HG02642 (cell line): ENCODE measurements around the gene RRAS2.
A peak's percentile ranks its signal among the peaks of the same experiment; 100 is the strongest.
"Not testable (repeated sequence)": the region's sequence is repeated elsewhere in the genome, so short reads cannot be mapped to it uniquely, and the experiment has no call there.

Experiments used
- ATAC-seq: cut with Tn5 transposase; IDR thresholded peaks from one replicate; pipeline ENCODE4 v1.9.1; 2021; ENCODE audit warnings: mild to moderate bottlenecking; ENCODE audit not compliant: unreplicated experiment, poor library complexity

Gene RRAS2

GRCh38 chr11:14310679-14311078 is 48.3 kb downstream of the RRAS2 start:
- ATAC-seq: no peak

GRCh38 chr11:14309425-14310192 is 49.4 kb downstream of the RRAS2 start:
- no peak for ATAC-seq

GRCh38 chr11:14308897-14309387 is 50.0 kb downstream of the RRAS2 start:
- ATAC-seq: peak; percentile 38

- ATAC-seq: peak; percentile 37
Measured at GRCh38 chr11:14308114-14308896, 50.7 kb downstream of the RRAS2 start.

DNA sequence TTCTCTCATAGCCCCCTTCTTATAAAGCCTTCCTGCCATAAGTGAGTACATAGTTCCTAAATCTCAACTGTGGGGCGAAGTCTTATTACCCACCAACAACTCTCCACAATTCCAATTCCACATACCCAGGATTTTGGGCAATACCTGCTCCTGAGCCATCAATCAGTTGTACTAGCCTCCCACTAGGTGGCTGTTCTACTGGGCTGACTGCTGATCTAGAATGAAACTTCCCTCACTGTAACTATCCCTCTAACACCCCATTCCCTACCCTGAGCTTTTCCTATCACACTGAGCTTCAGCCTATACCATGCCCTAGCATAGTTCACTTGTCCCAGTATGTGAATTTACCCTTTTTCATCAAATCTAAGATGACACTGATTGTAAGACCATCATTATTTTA is 52.5 kb downstream of the RRAS2 start:
- no peak for ATAC-seq

DNA sequence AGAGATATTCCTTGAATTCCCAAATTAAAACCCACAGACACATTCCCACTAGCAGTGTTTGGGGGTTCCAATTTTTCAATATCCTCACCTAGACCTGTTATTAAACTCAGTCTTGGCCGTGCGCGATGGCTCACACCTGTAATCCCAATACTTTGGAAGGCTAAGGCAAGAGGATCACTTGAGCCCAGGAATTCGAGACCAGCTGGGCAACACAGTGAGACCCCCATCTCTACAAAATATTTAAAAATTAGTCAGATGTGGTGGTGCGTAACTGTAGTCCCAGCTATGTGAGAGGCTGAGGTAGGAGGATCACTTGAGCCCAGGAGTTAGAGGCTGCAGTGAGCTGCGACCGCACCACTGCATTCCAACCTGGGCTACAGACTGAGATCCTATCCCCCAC is 53.3 kb downstream of the RRAS2 start:
- no peak for ATAC-seq

DNA sequence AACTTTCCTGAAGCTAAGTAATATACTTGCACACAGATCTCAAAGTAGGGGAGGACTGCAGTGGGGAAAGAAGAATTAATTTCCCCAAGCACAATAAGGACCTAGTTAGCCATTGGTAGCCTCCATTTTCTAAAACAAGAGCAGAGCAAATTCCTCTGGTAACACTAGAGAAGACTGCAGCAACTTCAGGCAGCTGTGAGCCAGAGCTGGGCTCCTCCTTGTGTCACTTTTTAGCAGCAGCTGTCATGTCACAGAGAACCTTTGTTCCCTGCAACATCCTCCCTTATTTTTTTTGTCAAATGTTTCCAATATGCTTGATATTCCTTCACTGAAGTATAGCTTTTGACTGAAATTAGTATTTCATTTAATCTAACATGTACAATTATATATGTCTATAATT is 54.4 kb downstream of the RRAS2 start:
- no peak for ATAC-seq

GRCh38 chr11:14300661-14301304 is 58.2 kb downstream of the RRAS2 start:
- peak; percentile 87 for ATAC-seq

- no peak for ATAC-seq
Measured at GRCh38 chr11:14299921-14300320, 59.1 kb downstream of the RRAS2 start.

- no peak for ATAC-seq
Measured at GRCh38 chr11:14290422-14290821, 68.6 kb downstream of the RRAS2 start.

GRCh38 chr11:14288189-14288935 is 70.6 kb downstream of the RRAS2 start:
- no peak for ATAC-seq

DNA sequence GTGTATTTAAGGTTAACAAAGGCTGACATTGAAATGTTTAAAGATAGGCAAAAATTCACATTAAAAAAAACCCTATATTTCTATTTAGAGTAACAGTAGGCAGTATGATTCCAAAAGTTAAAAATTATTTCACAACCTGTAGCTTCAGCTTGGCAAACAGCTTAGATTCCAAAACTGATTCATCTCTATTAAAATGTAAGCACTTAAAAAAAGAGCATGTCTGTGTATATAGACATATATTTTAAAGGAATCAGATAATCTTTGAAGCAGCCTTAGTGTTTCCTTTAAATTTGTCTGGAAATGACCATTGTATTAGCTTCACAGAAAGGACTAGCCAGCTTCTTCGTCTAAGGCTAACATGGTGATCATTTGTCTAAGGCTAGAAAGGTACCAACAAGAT is 80.1 kb downstream of the RRAS2 start:
- not testable (repeated sequence) for ATAC-seq

DNA sequence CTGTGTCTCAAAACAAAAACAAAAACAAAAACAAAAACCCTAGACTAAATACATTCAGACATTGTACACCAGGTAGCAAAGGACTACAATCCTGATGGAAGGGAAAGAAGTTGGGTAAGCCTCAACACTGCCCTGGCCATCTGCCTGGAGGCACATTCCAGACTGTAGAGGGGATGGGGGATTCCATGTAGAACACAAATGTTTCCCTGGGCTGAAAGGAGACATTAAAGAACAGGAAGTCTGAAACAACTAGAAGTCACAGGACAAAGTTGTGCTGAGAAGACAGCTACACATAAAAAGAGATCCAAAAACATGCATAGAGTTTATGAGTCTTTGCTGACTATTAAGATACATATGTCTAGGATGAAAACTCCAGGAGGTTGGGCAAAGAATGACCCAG is 83.9 kb downstream of the RRAS2 start:
- ATAC-seq: no peak

DNA sequence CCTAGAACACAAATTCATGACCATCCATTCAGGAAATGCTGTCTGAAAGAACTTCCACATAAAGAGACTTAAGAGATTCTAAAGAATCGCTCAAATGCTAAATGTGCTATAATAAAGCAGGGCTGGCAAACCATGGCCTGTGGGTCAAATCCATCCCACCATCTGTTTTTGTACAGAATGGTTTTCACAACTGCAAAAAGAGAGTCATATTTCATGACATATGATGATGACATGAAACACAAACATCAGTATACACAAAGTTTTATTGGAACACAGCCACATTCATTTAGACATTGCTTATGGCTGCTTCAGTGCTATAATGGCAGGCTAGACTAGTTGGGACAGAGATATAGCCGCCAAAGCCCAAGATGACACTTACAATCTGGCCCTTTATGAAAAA is 85.1 kb downstream of the RRAS2 start:
- ATAC-seq: no peak

DNA sequence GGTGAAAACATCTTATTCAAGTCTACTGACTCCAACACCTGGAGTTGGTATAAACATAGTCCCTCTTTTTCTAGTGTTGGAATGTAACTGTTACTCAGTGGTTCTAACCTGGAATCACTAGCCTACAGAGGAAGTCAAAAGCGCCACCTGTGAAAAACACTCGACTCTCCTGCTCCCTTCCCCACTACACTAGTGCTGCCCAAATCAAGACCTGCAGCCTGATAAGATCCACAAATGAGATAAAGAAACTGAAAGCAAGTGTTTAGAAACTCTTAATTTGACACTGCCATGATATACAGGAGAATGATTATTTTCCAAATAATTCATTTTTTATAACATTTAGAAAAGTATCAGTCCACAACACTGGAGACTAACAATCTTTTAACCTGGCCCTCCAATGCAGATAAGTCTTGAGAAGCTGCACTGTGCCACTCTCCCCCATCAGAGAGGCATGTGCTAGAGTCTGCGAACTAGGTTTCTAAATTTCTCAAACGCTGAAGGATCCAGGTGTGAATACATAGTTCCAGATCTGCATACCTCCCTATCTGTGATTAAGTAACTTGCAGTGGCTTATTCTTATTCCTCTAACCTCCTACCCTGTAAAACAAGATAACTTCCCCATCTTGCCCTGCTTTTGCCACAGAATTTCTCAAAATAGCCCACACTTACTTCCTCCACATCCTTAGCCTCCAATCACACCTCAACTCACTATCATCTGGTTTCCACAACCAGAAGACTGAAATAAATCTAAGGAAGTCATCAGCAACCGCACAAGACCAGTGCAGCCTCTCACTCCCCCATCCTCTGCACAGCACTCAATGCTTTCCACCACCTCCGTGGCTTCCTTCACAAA is 88.1 kb downstream of the RRAS2 start:
- peak; percentile 60 for ATAC-seq

DNA sequence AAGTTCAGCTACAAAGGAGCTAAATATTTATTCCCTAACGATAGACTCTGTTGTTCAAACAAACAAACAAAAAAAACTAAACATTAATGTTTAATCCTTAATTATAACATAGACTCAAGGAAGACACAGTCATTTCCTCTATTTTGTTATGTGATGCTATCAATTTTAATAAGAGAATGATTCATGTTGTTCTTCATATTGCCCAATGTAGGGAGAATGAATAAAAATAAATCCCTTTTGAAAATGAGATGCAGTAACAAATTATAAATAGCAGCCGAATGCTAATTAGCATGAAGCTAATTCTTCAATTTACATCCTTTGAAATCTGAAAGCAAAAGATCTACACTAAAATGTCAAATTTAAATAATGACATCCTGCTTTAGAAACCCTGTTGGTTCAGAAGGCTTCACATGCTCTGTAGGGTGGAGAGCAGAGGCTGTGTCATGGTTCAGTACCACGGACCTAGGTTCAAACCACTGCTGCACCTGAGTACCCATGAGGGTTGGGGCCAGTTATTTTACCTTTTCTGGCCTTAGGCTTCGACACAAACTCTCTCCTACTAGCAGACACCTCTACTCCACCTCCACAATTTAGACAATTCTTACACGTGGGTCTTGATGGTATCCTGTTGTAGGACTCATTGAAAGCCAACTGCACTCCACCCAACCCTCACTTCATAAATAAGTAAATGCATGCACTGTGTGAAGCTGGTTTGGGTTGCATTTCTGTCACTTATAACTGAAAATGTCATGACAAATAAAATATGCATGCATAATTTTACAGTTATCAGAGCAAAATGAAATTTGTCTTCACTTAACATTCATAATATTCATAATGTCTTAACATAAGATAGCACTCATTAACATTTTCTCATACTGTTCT is 89.0 kb downstream of the RRAS2 start:
- ATAC-seq: no peak

GRCh38 chr11:14267861-14268635 is 90.9 kb downstream of the RRAS2 start:
- ATAC-seq: no peak

- ATAC-seq: no peak
Measured at GRCh38 chr11:14266622-14267021, 92.4 kb downstream of the RRAS2 start.
